H1 (cell line): ENCODE measurements around the gene UHMK1. TPM values are rescaled to one million over a fixed set of nuclear protein-coding genes. Genes with fewer than 3 reads are reported as not detected.
A peak's percentile ranks its signal among the peaks of the same experiment; 100 is the strongest.

Source experiments
- BACH1 ChIP-seq: IDR thresholded peaks from 2 replicates; pipeline ENCODE4 v1.6.1; 2012; ENCODE audit warnings: low read length, improper control_type of control experiment
- BRCA1 ChIP-seq: IDR thresholded peaks from 2 replicates; pipeline ENCODE4 v1.6.1; 2012; ENCODE audit warnings: low read depth, low read length, improper control_type of control experiment
- EGR1 ChIP-seq: IDR thresholded peaks from 2 replicates; pipeline ENCODE4 v1.6.1; 2011; ENCODE audit warnings: low read depth, low read length, borderline replicate concordance
- FOSL1 ChIP-seq: IDR thresholded peaks from 2 replicates; pipeline ENCODE4 v1.6.1; 2011; ENCODE audit warnings: mild to moderate bottlenecking, low read depth, low read length, moderate library complexity; ENCODE audit not compliant: insufficient read depth
- MAFK ChIP-seq: IDR thresholded peaks from 2 replicates; pipeline ENCODE4 v1.6.1; 2012; ENCODE audit warnings: low read depth, mild to moderate bottlenecking, improper control_type of control experiment, low read length
- PHF8 ChIP-seq: fragments of 200-600 bp; sonication (generic); conservative IDR thresholded peaks from 2 replicates; pipeline ENCODE4 v1.7.1; 2012; ENCODE audit warnings: low read depth, mild to moderate bottlenecking, inconsistent platforms, low read length, moderate library complexity
- POU5F1 ChIP-seq: IDR thresholded peaks from 2 replicates; pipeline ENCODE4 v1.6.1; 2011; ENCODE audit warnings: low read depth, mild to moderate bottlenecking, low read length, moderate library complexity
- RFX5 ChIP-seq: IDR thresholded peaks from 2 replicates; pipeline ENCODE4 v1.6.1; 2011; ENCODE audit warnings: low read depth, low read length, improper control_type of control experiment, borderline replicate concordance
- SP1 ChIP-seq: IDR thresholded peaks from 2 replicates; pipeline ENCODE4 v1.6.1; 2011; ENCODE audit warnings: low read depth, low read length
- polyA plus RNA-seq, 7 experiments: library from polyadenylated mRNA; depleted of rRNA in 3 of 7; stranded (reverse) in 5 of 7; unstranded in 2 of 7; fragments of >200 nt in 5 of 7; fragments of 200-250 nt in 2 of 7; gene quantifications; 1 replicate in 5 of 7; 2 replicates in 1 of 7; 4 replicates in 1 of 7; pipeline versions ENCODE4 v1.2.1 to v1.2.3, GENCODE V29; 2011 to 2013; ENCODE audit warnings: missing spikeins in 2 of 7, mixed read lengths in 2 of 7
- total RNA-seq: library from RNA; stranded (reverse); fragmentation: NEBNext Ultra II Directional; extraction: Animal tissue kit (Norgen Biotek cat#: 25700); gene quantifications from 2 replicates; pipeline ENCODE4 v1.2.1, GENCODE V29; 2021
- TF ChIP-seq, protein P1 (sequence below): IDR thresholded peaks from 2 replicates; pipeline ENCODE4 v1.6.1; 2012; ENCODE audit warnings: inconsistent platforms
- TF ChIP-seq, protein P2 (sequence below): fragments of 300-600 bp; sonication (generic); IDR thresholded peaks from 2 replicates; pipeline ENCODE4 v1.7.1; 2012; ENCODE audit warnings: low read length, moderate library complexity, mild to moderate bottlenecking, inconsistent platforms; ENCODE audit not compliant: insufficient replicate concordance

Gene UHMK1
- total and polyA plus RNA-seq, 2 of the 8 experiments (the other 6 are each of a cell fraction or from before 2014, with no cell fraction given), result 4.6 to 16.1 TPM

DNA sequence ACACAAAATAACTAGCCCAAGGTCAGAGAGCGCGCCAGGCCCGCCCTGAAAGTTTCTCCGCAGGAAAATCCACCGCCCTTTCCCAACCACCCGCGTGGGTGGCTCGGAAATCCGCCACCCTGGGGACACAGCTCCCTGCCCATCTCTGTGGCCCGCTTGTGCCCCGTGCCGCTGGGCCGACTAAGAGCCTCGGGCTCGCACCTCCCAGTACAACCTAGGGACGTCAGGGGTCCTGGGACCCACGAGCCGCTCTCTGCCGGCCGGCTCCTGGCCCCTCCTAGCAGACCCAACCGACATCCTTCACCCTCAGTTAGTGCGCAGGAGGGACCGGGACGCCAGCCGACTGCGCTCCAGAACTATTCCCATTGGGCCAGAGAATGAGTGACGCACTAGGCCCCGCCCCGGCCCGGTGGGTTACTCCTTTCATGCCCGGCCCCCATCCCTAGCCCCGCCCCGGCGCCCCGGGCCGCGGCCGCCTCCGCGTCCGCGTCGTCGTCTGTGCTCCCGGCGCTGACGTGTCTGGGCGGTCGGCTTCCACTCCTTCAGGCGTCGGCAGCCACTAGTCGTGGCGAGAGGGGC, 63.5 kb downstream of the UHMK1 start (continued):
- no peak for TF ChIP-seq POU5F1
- TF ChIP-seq, protein P1, sequence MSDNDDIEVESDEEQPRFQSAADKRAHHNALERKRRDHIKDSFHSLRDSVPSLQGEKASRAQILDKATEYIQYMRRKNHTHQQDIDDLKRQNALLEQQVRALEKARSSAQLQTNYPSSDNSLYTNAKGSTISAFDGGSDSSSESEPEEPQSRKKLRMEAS, result peak; percentile 34; the same call in 1 of the 2 replicates
- TF ChIP-seq PHF8, result peak; percentile 48; the same call in 1 of the 2 replicates
- TF ChIP-seq MAFK, result no peak
- TF ChIP-seq, protein P2, sequence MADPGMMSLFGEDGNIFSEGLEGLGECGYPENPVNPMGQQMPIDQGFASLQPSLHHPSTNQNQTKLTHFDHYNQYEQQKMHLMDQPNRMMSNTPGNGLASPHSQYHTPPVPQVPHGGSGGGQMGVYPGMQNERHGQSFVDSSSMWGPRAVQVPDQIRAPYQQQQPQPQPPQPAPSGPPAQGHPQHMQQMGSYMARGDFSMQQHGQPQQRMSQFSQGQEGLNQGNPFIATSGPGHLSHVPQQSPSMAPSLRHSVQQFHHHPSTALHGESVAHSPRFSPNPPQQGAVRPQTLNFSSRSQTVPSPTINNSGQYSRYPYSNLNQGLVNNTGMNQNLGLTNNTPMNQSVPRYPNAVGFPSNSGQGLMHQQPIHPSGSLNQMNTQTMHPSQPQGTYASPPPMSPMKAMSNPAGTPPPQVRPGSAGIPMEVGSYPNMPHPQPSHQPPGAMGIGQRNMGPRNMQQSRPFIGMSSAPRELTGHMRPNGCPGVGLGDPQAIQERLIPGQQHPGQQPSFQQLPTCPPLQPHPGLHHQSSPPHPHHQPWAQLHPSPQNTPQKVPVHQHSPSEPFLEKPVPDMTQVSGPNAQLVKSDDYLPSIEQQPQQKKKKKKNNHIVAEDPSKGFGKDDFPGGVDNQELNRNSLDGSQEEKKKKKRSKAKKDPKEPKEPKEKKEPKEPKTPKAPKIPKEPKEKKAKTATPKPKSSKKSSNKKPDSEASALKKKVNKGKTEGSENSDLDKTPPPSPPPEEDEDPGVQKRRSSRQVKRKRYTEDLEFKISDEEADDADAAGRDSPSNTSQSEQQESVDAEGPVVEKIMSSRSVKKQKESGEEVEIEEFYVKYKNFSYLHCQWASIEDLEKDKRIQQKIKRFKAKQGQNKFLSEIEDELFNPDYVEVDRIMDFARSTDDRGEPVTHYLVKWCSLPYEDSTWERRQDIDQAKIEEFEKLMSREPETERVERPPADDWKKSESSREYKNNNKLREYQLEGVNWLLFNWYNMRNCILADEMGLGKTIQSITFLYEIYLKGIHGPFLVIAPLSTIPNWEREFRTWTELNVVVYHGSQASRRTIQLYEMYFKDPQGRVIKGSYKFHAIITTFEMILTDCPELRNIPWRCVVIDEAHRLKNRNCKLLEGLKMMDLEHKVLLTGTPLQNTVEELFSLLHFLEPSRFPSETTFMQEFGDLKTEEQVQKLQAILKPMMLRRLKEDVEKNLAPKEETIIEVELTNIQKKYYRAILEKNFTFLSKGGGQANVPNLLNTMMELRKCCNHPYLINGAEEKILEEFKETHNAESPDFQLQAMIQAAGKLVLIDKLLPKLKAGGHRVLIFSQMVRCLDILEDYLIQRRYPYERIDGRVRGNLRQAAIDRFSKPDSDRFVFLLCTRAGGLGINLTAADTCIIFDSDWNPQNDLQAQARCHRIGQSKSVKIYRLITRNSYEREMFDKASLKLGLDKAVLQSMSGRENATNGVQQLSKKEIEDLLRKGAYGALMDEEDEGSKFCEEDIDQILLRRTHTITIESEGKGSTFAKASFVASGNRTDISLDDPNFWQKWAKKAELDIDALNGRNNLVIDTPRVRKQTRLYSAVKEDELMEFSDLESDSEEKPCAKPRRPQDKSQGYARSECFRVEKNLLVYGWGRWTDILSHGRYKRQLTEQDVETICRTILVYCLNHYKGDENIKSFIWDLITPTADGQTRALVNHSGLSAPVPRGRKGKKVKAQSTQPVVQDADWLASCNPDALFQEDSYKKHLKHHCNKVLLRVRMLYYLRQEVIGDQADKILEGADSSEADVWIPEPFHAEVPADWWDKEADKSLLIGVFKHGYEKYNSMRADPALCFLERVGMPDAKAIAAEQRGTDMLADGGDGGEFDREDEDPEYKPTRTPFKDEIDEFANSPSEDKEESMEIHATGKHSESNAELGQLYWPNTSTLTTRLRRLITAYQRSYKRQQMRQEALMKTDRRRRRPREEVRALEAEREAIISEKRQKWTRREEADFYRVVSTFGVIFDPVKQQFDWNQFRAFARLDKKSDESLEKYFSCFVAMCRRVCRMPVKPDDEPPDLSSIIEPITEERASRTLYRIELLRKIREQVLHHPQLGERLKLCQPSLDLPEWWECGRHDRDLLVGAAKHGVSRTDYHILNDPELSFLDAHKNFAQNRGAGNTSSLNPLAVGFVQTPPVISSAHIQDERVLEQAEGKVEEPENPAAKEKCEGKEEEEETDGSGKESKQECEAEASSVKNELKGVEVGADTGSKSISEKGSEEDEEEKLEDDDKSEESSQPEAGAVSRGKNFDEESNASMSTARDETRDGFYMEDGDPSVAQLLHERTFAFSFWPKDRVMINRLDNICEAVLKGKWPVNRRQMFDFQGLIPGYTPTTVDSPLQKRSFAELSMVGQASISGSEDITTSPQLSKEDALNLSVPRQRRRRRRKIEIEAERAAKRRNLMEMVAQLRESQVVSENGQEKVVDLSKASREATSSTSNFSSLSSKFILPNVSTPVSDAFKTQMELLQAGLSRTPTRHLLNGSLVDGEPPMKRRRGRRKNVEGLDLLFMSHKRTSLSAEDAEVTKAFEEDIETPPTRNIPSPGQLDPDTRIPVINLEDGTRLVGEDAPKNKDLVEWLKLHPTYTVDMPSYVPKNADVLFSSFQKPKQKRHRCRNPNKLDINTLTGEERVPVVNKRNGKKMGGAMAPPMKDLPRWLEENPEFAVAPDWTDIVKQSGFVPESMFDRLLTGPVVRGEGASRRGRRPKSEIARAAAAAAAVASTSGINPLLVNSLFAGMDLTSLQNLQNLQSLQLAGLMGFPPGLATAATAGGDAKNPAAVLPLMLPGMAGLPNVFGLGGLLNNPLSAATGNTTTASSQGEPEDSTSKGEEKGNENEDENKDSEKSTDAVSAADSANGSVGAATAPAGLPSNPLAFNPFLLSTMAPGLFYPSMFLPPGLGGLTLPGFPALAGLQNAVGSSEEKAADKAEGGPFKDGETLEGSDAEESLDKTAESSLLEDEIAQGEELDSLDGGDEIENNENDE, result no peak
- TF ChIP-seq BACH1, result peak; percentile 9; the same call in 1 of the 2 replicates
- no peak for TF ChIP-seq BRCA1
- TF ChIP-seq FOSL1, result no peak
- TF ChIP-seq EGR1, result peak; percentile 52; the same call in 1 of the 2 replicates
- no peak; the same call in 1 of the 2 replicates for TF ChIP-seq SP1
- no peak for TF ChIP-seq RFX5
